GM12875 (cell line): ENCODE results near the gene RNGTT.
"Not testable (repeated sequence)": the region's sequence is repeated elsewhere in the genome, so short reads cannot be mapped to it uniquely, and the experiment has no call there.

Experiments
- H3K4me3 ChIP-seq: one replicate; pipeline ENCODE4 v1.5.1; 2011; ENCODE audit warnings: low read depth, low read length, control low read depth
- CTCF ChIP-seq: IDR thresholded peaks from 2 replicates; pipeline ENCODE4 v1.5.1; 2011; ENCODE audit warnings: low read depth, mild to moderate bottlenecking, control low read depth, inconsistent platforms, low read length, moderate library complexity, borderline replicate concordance; ENCODE audit not compliant: insufficient read depth

RNGTT gene

DNA sequence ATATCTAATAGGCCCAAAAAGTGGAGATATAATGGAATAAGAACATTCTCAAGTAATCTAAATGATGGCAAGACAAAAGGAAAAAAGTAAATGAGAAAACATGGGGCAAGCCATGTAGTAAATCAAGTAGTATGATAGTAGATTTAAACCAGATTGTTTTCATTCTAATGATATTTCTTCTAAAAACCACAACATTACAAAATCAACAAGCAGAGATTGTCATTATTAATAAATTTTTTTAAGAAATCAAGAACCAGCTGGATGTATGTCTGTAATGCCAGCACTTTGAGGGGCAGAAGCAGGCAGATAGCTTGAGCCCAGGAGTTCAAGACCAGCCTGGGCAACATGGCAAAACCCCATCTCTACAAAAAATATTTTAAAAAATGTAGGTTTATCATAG is 155.0 kb downstream of the RNGTT start:
- no peak overlapping the region for H3K4me3 ChIP-seq
- no peak for TF ChIP-seq CTCF

- H3K4me3 ChIP-seq: no peak overlapping the region
- TF ChIP-seq CTCF: no peak
These were observed 155.8 kb downstream of the RNGTT start for GRCh38 chr6:88807622-88808021.

DNA sequence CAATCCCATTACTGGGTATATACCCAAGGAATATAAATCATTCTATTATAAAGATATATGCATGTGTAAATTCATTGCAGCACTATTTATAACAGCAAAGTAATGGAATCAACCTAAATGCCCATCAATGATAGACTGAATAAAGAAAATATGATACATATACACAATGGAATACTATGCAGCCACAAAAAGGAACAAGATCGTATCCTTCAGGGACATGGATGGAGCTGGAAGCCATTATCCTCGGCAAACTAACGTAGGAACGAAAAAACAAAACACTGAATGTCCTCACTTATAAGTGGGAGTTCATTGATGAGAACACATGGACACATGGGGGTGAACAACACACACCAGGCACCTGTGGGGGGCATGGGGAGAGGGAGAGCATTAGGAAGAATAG is 156.7 kb downstream of the RNGTT start:
- no peak overlapping the region for H3K4me3 ChIP-seq
- TF ChIP-seq CTCF: no peak

DNA sequence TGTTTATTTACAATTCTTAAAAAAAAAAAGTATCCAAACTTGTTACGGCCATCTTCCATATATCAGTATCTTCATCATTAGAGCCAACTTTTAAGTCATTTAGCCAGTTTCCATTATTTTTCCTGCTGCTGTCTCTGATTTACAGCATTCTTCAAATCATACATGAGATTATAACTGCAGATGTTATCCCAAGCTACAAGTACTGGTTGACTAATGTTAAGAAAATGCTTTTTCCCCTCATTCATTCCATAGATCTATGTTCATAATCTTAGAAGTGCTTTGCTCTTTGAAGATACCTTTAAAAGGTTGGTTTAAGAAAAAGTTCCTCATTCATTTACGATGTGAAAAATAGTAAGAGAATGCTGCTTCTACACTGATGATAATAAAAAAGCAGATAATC is 158.7 kb downstream of the RNGTT start:
- no peak for TF ChIP-seq CTCF
- H3K4me3 ChIP-seq: no peak overlapping the region

- TF ChIP-seq CTCF: no peak
- H3K4me3 ChIP-seq: no peak overlapping the region
These were observed 177.9 kb downstream of the RNGTT start for GRCh38 chr6:88785478-88785877.

GRCh38 chr6:88780714-88781389 is 182.6 kb downstream of the RNGTT start:
- no peak overlapping the region for H3K4me3 ChIP-seq
- peak; percentile 69 for TF ChIP-seq CTCF

- H3K4me3 ChIP-seq: no peak overlapping the region
- no peak for TF ChIP-seq CTCF
These were observed 187.4 kb downstream of the RNGTT start for GRCh38 chr6:88775866-88776571.

DNA sequence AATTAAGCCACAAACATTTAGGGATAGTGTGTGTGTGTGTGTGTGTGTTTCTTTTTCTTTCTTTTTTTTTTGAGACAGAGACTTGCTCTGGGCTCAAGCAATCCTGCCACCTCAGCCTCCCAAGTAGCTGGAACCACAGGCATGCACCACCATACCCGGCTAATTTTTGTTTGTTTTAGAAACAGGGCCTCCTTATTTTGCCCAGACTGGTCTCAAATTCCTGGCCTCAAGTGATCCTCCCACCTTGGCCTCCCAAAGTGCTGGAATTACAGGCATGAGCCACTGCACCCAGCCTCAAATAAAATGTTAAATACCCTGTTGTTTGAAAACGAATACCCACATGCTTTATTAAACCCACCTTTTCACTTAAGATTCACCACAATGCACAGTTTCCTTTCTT is 195.3 kb downstream of the RNGTT start:
- not testable (repeated sequence) for H3K4me3 ChIP-seq
